ENCODE data around the gene SHC2. TPM values are rescaled to one million over a fixed set of nuclear protein-coding genes. Genes with fewer than 3 reads are reported as not detected.
"Not testable (repeated sequence)": the region's sequence is repeated elsewhere in the genome, so short reads cannot be mapped to it uniquely, and the experiment has no call there.

SHC2 gene
- total and polyA plus RNA-seq, 2 donors (not counting 3 experiments of a cell fraction or from before 2014, with no cell fraction given), result 7.5 to 11.8 TPM

GRCh38 chr19:395467-395866, 65.4 kb downstream of the SHC2 start:
- H3K9me1 ChIP-seq (replicated peaks; ENCODE audit: control insufficient read depth, extremely low read depth, insufficient read depth, low read length), result no peaks in the 10 kb centered on the region
- dilution Hi-C loops (cut with MboI; ENCODE audit: extremely low pct_ligation_motif_present, low sequenced_read_pairs) (no loop called here), intact Hi-C loops (cut with micrococcal nuclease) (no loop called here)
- H2AFZ ChIP-seq (ENCODE audit: low read depth, low read length), result no peak overlapping the region
- H4K20me1 ChIP-seq (replicated peaks; ENCODE audit: control insufficient read depth, extremely low read depth, insufficient read depth, low read length), result no peaks in the 10 kb centered on the region
- no peak overlapping the region for H3K27ac ChIP-seq (ENCODE audit: insufficient read depth, low read depth, low read length)
- FAIRE-seq (no peak), DNase-seq (ENCODE audit: low read depth, low spot score) (no peak)
- ChIA-PET POLR2A (no interaction called here), CTCF (no interaction called here)
- no peaks in the 10 kb centered on the region for H3K79me2 ChIP-seq (ENCODE audit: control insufficient read depth, insufficient read depth, low read length)
- H3K9ac ChIP-seq (replicated peaks; ENCODE audit: extremely low read depth, insufficient read depth, low read length), result no peak overlapping the region
- H3K36me3 ChIP-seq (ENCODE audit: control insufficient read depth in 2 of 2, extremely low read depth in 1 of 2, insufficient read depth in 2 of 2, low read length in 2 of 2), result no peaks in the 10 kb centered on the region
- H3K27me3 ChIP-seq (ENCODE audit: control insufficient read depth in 2 of 2, insufficient read depth in 2 of 2, low read length in 2 of 2), result no peaks in the 10 kb centered on the region
- no peaks in the 10 kb centered on the region for H3K4me1 ChIP-seq (ENCODE audit: control insufficient read depth, extremely low read depth, insufficient read depth, low read length)
- H3K9me3 ChIP-seq (replicated peaks; ENCODE audit: control insufficient read depth, insufficient read depth, low read length), result peaks cover 2% of the 10 kb centered on the region
- no TSS peak for BruUV-seq (replicated peaks)
- no peak for TF ChIP-seq JUN (IDR thresholded peaks at IDR 0.05; ENCODE audit: borderline replicate concordance, insufficient read depth, insufficient read length, low read depth)
- H3K4me3 ChIP-seq (replicated peaks in 1 of 3; ENCODE audit: insufficient read depth in 1 of 3, low read depth in 1 of 3, low read length in 3 of 3), result no peak overlapping the region
- H3K4me2 ChIP-seq (ENCODE audit: insufficient read depth, low read length), result no peak overlapping the region

- H3K4me3 ChIP-seq (replicated peaks in 1 of 3; ENCODE audit: insufficient read depth in 1 of 3, low read depth in 1 of 3, low read length in 3 of 3); H3K27ac ChIP-seq (ENCODE audit: insufficient read depth, low read depth, low read length); H3K27me3 ChIP-seq (ENCODE audit: control insufficient read depth in 2 of 2, insufficient read depth in 2 of 2, low read length in 2 of 2); H2AFZ ChIP-seq (ENCODE audit: low read depth, low read length); H3K9ac ChIP-seq (replicated peaks; ENCODE audit: extremely low read depth, insufficient read depth, low read length); POLR2A ChIA-PET; CTCF ChIA-PET; H3K79me2 ChIP-seq (ENCODE audit: control insufficient read depth, insufficient read depth, low read length); dilution Hi-C loops (cut with MboI; ENCODE audit: extremely low pct_ligation_motif_present, low sequenced_read_pairs); H3K9me3 ChIP-seq (replicated peaks; ENCODE audit: control insufficient read depth, insufficient read depth, low read length); H3K36me3 ChIP-seq (ENCODE audit: control insufficient read depth in 2 of 2, extremely low read depth in 1 of 2, insufficient read depth in 2 of 2, low read length in 2 of 2); H3K4me2 ChIP-seq (ENCODE audit: insufficient read depth, low read length); BruUV-seq (replicated peaks); FAIRE-seq; DNase-seq (ENCODE audit: low read depth, low spot score); H4K20me1 ChIP-seq (replicated peaks; ENCODE audit: control insufficient read depth, extremely low read depth, insufficient read depth, low read length); H3K4me1 ChIP-seq (ENCODE audit: control insufficient read depth, extremely low read depth, insufficient read depth, low read length); H3K9me1 ChIP-seq (replicated peaks; ENCODE audit: control insufficient read depth, extremely low read depth, insufficient read depth, low read length); intact Hi-C loops (cut with micrococcal nuclease): not testable (repeated sequence)
Observed at GRCh38 chr19:394857-395256, 66.0 kb downstream of the SHC2 start.

GRCh38 chr19:393560-393959, 67.3 kb downstream of the SHC2 start:
- H3K4me2 ChIP-seq (ENCODE audit: insufficient read depth, low read length); CTCF ChIA-PET; BruUV-seq (replicated peaks); H4K20me1 ChIP-seq (replicated peaks; ENCODE audit: control insufficient read depth, extremely low read depth, insufficient read depth, low read length); H3K9me3 ChIP-seq (replicated peaks; ENCODE audit: control insufficient read depth, insufficient read depth, low read length); intact Hi-C loops (cut with micrococcal nuclease); H3K36me3 ChIP-seq (ENCODE audit: control insufficient read depth in 2 of 2, extremely low read depth in 1 of 2, insufficient read depth in 2 of 2, low read length in 2 of 2); H3K79me2 ChIP-seq (ENCODE audit: control insufficient read depth, insufficient read depth, low read length); H3K9me1 ChIP-seq (replicated peaks; ENCODE audit: control insufficient read depth, extremely low read depth, insufficient read depth, low read length); H3K4me3 ChIP-seq (replicated peaks in 1 of 3; ENCODE audit: insufficient read depth in 1 of 3, low read depth in 1 of 3, low read length in 3 of 3); H3K27me3 ChIP-seq (ENCODE audit: control insufficient read depth in 2 of 2, insufficient read depth in 2 of 2, low read length in 2 of 2); H3K4me1 ChIP-seq (ENCODE audit: control insufficient read depth, extremely low read depth, insufficient read depth, low read length); H3K27ac ChIP-seq (ENCODE audit: insufficient read depth, low read depth, low read length); H2AFZ ChIP-seq (ENCODE audit: low read depth, low read length); FAIRE-seq; DNase-seq (ENCODE audit: low read depth, low spot score); dilution Hi-C loops (cut with MboI; ENCODE audit: extremely low pct_ligation_motif_present, low sequenced_read_pairs); H3K9ac ChIP-seq (replicated peaks; ENCODE audit: extremely low read depth, insufficient read depth, low read length); POLR2A ChIA-PET: not testable (repeated sequence)

All from endothelial cell of umbilical vein (primary cell).